CD1c-positive myeloid dendritic cell (primary cell): Measurements from ENCODE around the gene LARP6.
"Not testable (repeated sequence)": the region's sequence is repeated elsewhere in the genome, so short reads cannot be mapped to it uniquely, and the experiment has no call there.

Experiments
- DNase-seq: peaks from one replicate; pipeline ENCODE4 v3.0.0-alpha.2; 2016; ENCODE audit errors: extremely low spot score

LARP6 gene

DNA sequence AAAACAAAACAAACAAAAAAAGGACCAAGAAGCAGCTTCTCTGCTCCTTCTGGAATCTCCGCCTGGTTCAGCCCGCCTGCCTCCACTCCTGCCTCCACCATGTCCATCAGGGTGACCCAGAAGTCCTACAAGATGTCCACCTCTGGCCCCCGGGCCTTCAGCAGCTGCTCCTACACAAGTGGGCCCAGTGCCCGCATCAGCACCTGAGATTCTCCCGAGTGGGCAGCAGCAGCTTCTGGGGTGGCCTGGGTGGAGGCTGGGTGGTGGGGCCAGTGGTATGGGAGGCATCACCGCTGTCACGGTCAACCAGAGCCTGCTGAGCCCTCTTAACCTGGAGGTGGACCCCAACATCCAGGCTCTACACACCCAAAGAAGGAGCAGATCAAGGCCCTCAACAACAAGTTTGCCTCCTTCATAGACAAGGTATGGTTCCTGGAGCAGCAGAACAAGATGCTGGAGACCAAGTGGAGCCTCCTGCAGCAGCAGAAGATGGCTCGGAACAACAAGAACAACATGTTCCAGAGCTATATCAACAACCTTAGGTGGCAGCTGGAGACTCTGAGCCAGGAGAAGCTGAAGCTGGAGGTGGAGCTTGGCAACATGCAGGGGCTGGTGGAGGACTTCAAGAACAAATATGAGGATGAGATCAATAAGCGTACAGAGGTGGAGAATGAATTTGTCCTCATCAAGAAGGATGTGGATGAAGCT, 4.8 kb upstream of the LARP6 start:
- DNase-seq: not testable (repeated sequence)

- no peak for DNase-seq
These were observed 3.8 kb upstream of the LARP6 start for GRCh38 chr15:70857562-70858285.

DNA sequence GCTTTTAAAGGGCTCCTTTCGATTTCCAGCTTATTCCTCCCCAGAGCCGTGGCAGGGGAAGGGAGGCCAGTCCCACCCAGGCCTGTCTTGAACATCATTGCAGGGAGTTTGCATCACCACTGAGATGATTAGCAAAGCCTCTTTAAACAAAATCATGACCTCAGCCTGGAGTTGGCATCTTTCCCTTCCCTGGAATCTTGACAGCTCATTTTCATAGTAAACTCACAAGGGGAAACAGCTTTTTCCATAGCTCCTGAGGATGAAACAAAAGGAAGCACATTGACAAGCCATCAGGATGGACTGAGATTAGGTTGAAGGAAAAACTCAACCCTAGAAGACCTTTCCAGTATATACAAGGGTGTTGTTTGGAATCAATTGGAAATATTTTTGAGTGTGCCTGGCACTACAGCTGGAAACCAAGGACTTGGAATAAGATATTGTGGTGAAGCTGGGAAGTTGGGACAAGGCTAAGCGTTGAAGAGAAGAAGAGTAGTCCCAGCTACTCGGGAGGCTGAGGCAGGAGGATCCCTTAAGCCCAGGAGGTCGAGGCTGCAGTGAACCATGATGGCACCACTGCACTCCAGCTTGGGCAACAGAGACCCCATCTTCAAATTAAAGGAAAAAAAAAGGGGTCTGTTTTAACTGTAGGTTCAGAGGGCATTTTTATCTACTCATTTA, 3.1 kb upstream of the LARP6 start:
- DNase-seq: no peak

GRCh38 chr15:70856177-70856883, 2.4 kb upstream of the LARP6 start:
- no peak for DNase-seq

GRCh38 chr15:70855764-70856163, 1.8 kb upstream of the LARP6 start:
- DNase-seq: no peak

- no peak for DNase-seq
These were observed 664 bp upstream of the LARP6 start for GRCh38 chr15:70854666-70854976.

- no peak for DNase-seq
These were observed 512 bp downstream of the LARP6 start for GRCh38 chr15:70853318-70853972.

DNA sequence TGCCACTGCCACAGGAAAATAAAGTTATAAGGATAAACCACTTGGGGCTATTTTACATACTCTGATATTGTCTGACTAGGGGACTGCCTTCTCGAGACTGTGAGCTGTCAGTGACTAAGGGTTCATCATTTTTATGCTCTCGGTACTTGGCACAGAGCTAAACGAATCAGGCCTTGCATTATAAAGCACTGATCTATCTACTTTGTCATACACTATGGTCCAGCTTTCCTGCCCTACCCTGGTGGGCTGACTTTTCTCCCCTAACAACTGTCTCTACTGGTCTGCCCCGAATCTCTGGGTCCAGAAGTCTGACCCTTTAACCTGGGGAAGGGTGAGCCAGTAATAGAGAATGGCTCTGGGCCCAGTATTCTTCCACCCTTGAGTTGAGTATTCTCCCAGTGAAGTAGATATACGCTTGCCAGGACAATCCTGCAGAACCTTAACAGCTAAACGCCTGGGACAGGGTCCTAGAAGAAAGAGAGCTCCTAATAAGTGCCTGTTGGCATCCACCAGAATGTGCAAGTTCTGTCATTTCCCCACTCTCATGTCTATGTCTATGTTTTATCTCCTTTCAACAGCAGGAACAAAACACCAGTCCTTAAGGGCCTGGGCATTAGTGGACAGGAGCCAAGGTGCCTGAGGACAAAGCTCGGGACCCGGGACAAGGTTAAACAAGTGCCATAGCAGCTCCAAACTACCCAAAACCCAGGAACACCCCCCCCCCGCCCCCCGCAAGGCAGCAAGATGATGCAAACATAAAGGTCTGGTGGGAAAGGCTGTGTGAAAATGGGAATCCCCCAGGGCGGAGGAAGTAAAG, 1.2 kb downstream of the LARP6 start:
- DNase-seq: no peak

DNA sequence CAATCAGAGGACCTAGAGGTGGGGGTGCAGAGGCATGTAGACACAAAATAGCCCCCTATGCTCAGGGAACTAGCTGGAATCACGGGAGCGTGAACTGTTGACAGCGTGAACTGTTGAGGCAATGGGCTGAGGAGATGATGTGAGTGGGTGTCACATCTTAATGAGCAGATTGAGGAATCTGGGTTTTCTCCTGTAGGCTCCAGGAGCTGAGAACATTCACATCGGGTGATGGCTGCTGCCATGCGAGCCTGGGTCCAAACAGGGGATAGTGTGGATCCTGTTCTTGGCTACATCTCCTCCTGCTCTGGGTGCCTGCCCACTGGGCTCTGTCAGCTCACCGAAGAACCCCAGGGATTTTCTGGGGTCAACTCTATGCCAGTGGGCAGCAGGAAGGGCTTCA, 2.1 kb downstream of the LARP6 start:
- DNase-seq: no peak

DNA sequence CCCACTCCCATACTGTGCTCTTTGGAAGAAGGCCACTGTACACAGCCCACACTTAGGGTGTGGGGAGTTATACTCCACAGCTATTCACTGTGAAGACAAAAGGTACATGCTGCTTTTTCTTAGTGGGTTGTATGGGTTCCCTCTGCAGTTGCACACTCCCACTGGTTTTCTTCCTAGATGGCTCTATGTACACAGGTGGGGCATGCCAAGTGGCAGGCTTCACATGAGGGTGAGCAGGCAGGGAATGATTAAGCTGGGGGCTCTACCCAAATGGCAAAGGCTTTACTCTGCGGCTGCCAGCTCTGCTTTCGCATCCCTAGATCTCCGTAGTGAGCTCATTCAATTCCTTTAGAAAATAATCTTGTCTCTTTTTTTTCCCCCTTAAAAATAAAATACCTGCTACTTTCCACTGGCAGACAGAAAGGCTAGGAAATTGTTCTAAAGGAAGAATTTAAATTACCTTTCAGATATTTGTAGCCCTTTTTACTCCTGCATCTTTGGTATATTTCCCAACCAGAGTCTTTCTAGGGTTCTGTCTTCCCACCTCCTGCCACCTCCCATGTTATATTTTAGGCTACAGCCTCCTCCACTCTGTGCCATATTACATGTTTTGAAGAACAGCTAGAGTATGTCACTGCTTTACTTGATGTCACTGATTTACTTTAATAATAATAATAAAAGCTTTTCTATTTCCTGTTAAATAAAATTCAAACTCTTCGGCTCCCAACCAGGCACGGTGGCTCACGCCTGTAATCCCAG, 8.2 kb downstream of the LARP6 start:
- DNase-seq: no peak

GRCh38 chr15:70837476-70837875, 16.5 kb downstream of the LARP6 start:
- DNase-seq: no peak

GRCh38 chr15:70835841-70836240, 18.1 kb downstream of the LARP6 start:
- DNase-seq: no peak

- DNase-seq: no peak
These were observed 18.5 kb downstream of the LARP6 start for GRCh38 chr15:70835415-70835814.

GRCh38 chr15:70834999-70835398, 19.0 kb downstream of the LARP6 start:
- DNase-seq: no peak

DNA sequence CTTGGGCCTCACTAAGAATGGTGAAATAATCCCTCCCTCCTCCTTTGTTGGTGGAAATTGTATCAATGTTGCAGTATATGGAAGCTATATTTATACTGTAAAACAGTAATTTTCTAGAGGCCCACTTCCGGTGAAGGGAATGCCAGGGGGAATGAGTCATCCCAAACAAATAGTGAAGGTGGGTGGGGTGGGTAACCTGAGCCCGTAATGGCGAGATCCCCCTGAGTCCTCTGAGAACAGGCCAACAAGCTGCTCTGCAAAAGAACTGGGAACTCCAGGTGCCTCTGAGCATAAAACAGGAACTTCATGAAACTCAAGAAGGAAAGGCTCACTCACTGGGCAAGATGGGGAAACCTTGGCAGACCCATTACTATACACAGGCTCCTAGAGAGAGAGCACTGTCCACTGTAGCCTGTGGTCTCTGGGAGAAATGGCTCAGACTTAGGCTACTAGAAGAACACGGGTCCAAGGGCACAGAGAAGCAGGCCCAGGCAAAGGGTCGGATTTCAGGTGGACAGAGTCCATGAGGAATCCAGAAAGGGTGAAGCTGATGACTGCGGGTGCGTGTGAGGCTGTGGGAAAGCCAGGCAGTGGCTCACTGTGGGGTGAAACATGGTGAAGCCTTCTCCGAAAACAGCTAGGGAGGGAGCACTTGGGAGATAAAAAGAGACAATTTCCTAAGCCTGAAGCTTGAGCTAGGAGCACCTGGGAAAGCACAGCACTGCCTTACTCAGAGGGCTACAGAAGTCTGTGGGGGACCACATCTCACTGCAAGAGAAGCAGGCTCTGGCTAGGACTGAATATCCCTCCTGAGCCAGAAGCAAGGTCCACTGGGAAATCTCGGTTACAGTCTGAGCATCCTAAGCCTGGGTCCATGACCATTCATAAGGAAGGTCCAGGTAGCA, 19.8 kb downstream of the LARP6 start:
- no peak for DNase-seq

- no peak for DNase-seq
These were observed 20.5 kb downstream of the LARP6 start for GRCh38 chr15:70833422-70833821.

DNA sequence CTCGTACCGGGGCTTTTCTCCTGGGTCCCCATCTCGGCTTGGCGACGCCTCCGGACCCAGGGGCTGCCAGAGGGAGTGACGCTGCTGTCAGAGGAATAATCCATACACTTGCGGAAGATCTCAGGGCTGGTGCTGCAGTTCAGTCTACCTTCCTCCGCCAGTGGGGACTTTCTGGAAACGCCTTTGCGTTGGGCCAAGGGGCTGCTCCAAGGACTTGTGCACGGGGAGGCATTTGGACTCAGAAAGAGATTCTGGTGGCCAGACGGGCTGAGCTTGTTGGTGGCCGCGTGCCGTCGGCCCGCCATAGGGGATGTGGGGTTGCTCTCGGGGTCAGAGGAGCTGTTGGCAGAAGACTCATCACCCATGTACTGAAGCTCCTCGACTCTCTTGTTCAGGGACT, 21.8 kb downstream of the LARP6 start:
- DNase-seq: no peak

DNA sequence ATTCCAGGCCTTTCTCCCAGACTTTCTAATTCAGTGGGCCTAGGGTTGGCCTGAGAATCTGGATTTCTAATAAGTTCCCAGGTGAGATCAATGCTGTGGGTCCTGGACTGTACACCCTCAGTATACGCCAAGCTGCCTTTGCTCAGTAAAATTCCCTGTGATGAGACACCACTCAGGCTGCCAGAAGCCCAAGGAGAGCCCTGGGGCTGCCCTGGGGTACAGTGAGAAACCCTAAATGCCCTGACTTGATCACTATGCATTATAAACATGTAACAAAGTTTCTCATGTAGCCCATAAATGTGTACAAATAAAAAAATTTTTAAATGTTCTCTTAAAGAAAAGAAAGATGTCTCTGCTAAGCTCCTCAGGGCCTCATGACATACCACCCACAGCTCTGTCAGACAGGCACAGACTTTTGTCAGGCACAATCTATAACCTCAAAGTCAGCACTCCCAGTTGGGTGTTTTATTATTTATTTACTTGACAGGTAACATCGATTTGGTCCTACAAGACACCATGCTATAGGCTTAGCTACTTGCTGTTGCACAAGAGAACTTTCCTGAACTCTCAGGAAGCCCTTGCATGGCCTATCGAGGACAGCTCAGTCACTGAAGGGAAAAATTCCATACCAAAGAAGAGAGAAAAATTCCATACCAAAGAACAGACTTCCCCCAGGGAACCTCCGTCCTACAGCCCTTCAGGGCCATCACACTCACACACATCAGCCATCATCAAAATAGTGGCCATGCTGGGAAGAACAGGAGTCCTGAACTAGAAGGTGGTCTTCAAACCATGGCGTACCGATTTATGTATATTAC, 22.7 kb downstream of the LARP6 start:
- DNase-seq: no peak
